Neural cell (in vitro differentiated cells): ENCODE data around the gene TMC1.

Experiments used
- EZH2 ChIP-seq: fragments of 200-600, 300-800 bp; shearing (Covaris generic), sonication (generic); IDR thresholded peaks from 2 replicates; pipeline ENCODE4 v1.6.1; 2014; ENCODE audit warnings: antibody characterized with exemption, low read length, borderline replicate concordance, mild to moderate bottlenecking; ENCODE audit not compliant: insufficient read depth, poor library complexity, severe bottlenecking
- POLR2AphosphoS5 ChIP-seq: IDR thresholded peaks from 2 replicates; pipeline ENCODE4 v1.6.1; 2012
- TAF1 ChIP-seq: IDR thresholded peaks from 2 replicates; pipeline ENCODE4 v1.6.1; 2012; ENCODE audit warnings: low read depth
- TF ChIP-seq, protein P1 (sequence below): fragments of 450-650 bp; IDR thresholded peaks from 2 replicates; pipeline ENCODE4 v1.5.1; 2014; ENCODE audit warnings: antibody characterized with exemption, mild to moderate bottlenecking, moderate library complexity; ENCODE audit not compliant: poor library complexity, severe bottlenecking
- TF ChIP-seq, protein P2 (sequence below): IDR thresholded peaks from 2 replicates; pipeline ENCODE4 v1.6.1; 2012; ENCODE audit warnings: borderline replicate concordance

DNA sequence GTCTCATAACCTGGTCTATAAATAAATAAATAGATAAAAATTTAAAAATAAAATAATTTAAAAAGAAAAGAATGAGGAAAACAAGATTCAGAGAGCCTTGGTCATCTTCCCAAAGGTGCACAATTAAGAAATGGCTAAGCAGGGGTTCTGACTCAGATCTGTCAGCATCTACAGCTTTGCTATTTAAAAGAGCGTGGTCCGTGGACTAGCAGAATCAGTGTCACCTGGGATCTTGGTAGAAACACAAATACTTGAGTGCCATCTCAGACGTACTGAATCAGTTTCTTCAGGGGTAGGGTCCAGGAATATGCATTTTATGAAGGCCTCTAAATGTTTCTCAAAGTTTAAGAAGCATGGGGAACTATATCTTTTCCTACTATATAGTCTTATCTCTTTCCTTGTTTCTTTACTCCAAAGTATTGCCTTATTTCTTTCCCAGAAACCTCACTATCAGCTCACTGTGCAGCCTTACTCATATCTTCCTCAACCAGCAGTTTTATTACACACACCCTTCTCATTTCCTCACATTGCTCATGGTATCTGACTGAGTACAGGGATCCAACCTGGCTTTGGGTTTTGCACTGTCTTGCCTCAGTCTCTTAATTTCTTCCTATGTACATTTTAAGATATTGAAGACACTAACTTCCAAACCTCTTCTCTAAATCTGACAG, 58.6 kb downstream of the TMC1 start:
- TF ChIP-seq, protein P1, sequence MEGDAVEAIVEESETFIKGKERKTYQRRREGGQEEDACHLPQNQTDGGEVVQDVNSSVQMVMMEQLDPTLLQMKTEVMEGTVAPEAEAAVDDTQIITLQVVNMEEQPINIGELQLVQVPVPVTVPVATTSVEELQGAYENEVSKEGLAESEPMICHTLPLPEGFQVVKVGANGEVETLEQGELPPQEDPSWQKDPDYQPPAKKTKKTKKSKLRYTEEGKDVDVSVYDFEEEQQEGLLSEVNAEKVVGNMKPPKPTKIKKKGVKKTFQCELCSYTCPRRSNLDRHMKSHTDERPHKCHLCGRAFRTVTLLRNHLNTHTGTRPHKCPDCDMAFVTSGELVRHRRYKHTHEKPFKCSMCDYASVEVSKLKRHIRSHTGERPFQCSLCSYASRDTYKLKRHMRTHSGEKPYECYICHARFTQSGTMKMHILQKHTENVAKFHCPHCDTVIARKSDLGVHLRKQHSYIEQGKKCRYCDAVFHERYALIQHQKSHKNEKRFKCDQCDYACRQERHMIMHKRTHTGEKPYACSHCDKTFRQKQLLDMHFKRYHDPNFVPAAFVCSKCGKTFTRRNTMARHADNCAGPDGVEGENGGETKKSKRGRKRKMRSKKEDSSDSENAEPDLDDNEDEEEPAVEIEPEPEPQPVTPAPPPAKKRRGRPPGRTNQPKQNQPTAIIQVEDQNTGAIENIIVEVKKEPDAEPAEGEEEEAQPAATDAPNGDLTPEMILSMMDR, result no peak
- TF ChIP-seq POLR2AphosphoS5 (no peak), EZH2 (no peak), TAF1 (no peak)
- TF ChIP-seq, protein P2, sequence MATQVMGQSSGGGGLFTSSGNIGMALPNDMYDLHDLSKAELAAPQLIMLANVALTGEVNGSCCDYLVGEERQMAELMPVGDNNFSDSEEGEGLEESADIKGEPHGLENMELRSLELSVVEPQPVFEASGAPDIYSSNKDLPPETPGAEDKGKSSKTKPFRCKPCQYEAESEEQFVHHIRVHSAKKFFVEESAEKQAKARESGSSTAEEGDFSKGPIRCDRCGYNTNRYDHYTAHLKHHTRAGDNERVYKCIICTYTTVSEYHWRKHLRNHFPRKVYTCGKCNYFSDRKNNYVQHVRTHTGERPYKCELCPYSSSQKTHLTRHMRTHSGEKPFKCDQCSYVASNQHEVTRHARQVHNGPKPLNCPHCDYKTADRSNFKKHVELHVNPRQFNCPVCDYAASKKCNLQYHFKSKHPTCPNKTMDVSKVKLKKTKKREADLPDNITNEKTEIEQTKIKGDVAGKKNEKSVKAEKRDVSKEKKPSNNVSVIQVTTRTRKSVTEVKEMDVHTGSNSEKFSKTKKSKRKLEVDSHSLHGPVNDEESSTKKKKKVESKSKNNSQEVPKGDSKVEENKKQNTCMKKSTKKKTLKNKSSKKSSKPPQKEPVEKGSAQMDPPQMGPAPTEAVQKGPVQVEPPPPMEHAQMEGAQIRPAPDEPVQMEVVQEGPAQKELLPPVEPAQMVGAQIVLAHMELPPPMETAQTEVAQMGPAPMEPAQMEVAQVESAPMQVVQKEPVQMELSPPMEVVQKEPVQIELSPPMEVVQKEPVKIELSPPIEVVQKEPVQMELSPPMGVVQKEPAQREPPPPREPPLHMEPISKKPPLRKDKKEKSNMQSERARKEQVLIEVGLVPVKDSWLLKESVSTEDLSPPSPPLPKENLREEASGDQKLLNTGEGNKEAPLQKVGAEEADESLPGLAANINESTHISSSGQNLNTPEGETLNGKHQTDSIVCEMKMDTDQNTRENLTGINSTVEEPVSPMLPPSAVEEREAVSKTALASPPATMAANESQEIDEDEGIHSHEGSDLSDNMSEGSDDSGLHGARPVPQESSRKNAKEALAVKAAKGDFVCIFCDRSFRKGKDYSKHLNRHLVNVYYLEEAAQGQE, result no peak
